Neural progenitor cell (in vitro differentiated cells): ENCODE results near the gene RIPK4. TPM values are rescaled to one million over a fixed set of nuclear protein-coding genes. Genes with fewer than 3 reads are reported as not detected.

Source experiments
- DNase-seq: peaks from one replicate; pipeline ENCODE4 v3.0.0-alpha.2; 2016; ENCODE audit warnings: low spot score
- H2AFZ ChIP-seq: fragments of 200-600 bp; sonication (generic); replicated peaks from 2 replicates; pipeline ENCODE4 v1.6.1; 2016; ENCODE audit warnings: antibody characterized with exemption
- H3F3A ChIP-seq: fragments of 200-600 bp; sonication (generic); 2 replicates; pipeline ENCODE4 v1.6.1; 2016; ENCODE audit warnings: antibody characterized with exemption, low read depth
- H3K27ac ChIP-seq: fragments of 200-600 bp; sonication (generic); 2 replicates; pipeline ENCODE4 v1.5.1; 2016; ENCODE audit warnings: mild to moderate bottlenecking
- H3K27me3 ChIP-seq: fragments of 200-600 bp; sonication (generic); 2 replicates; pipeline ENCODE4 v1.6.1; 2016; ENCODE audit warnings: mild to moderate bottlenecking, moderate library complexity
- H3K36me3 ChIP-seq: fragments of 200-600 bp; sonication (generic); 2 replicates; pipeline ENCODE4 v1.5.1; 2016
- H3K4me1 ChIP-seq: fragments of 200-600 bp; sonication (generic); 2 replicates; pipeline ENCODE4 v1.6.1; 2016; ENCODE audit warnings: mixed run types
- H3K4me2 ChIP-seq: fragments of 200-600 bp; sonication (generic); 2 replicates; pipeline ENCODE4 v1.6.1; 2016
- H3K4me3 ChIP-seq: fragments of 200-600 bp; sonication (generic); 2 replicates; pipeline ENCODE4 v1.5.1; 2016
- H3K79me2 ChIP-seq: fragments of 200-600 bp; sonication (generic); 2 replicates; pipeline ENCODE4 v1.6.1; 2016; ENCODE audit warnings: low read depth
- H3K9ac ChIP-seq: fragments of 200-600 bp; sonication (generic); 2 replicates; pipeline ENCODE4 v1.6.1; 2016
- H3K9me3 ChIP-seq: fragments of 200-600 bp; sonication (generic); 2 replicates; pipeline ENCODE4 v1.5.1; 2016; ENCODE audit warnings: low read depth
- H4K20me1 ChIP-seq: fragments of 200-600 bp; sonication (generic); 2 replicates; pipeline ENCODE4 v1.6.1; 2016; ENCODE audit warnings: low read depth
- H3K27ac Mint-ChIP-seq: 3 replicates; pipeline ENCODE4 v1.8.0; 2021; ENCODE audit warnings: mixed read lengths
- H3K27me3 Mint-ChIP-seq: 2 replicates; pipeline ENCODE4 v1.8.0; 2022; ENCODE audit warnings: low read depth, mild to moderate bottlenecking, inconsistent platforms, moderate library complexity, mixed read lengths; ENCODE audit not compliant: insufficient read depth
- H3K36me3 Mint-ChIP-seq: 3 replicates; pipeline ENCODE4 v1.8.0; 2021; ENCODE audit warnings: mixed read lengths
- H3K4me1 Mint-ChIP-seq: 3 replicates; pipeline ENCODE4 v1.8.0; 2021; ENCODE audit warnings: mixed read lengths
- H3K4me3 Mint-ChIP-seq: 3 replicates; pipeline ENCODE4 v1.8.0; 2021; ENCODE audit warnings: mild to moderate bottlenecking, moderate library complexity, mixed read lengths
- H3K9me3 Mint-ChIP-seq: 3 replicates; pipeline ENCODE4 v1.8.0; 2020; ENCODE audit warnings: mixed read lengths
- EZH2 ChIP-seq: fragments of 200-600 bp; sonication (generic); IDR thresholded peaks from 2 replicates; pipeline ENCODE4 v1.6.1; 2017; ENCODE audit warnings: antibody characterized with exemption, mild to moderate bottlenecking, moderate library complexity
- EZH2phosphoT487 ChIP-seq: fragments of 200-600 bp; sonication (generic); IDR thresholded peaks from 2 replicates; pipeline ENCODE4 v1.6.1; 2017; ENCODE audit warnings: antibody characterized with exemption
- total RNA-seq: library from RNA; depleted of rRNA; stranded (reverse); fragments of >200 nt; gene quantifications from 2 replicates; pipeline ENCODE4 v1.2.3, GENCODE V29; 2015; ENCODE audit warnings: low replicate concordance
- TF ChIP-seq, protein P1 (sequence below): fragments of 200-600 bp; sonication (generic); IDR thresholded peaks from 2 replicates; pipeline ENCODE4 v1.5.1; 2017; ENCODE audit warnings: antibody characterized with exemption, mild to moderate bottlenecking

Gene RIPK4
- total RNA-seq, 1 donor from 2014 or later: 1.3 TPM

DNA sequence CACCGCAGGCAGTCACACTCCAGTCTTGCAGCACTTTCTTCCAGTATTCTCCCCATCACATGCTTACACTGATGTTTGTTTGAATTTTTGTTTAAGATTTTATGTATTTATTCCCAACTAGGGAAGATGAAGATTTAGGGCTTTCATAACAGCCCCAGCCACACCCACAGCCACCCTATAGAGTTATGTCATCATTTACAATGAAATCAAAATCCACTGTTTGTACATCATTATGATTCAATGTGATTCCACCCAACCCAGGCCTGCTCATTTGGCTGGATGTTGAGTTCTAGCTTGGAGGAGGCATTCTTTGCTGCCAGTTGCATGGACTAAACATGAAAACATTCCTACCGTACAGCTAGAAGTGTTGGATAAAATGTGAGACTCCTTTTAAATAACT is 35.8 kb downstream of the RIPK4 start:
- no peak overlapping the region for H3K27ac Mint-ChIP-seq
- H3K4me2 ChIP-seq: no peak overlapping the region
- peaks cover 20% of the 10 kb centered on the region for H3K9me3 Mint-ChIP-seq
- H4K20me1 ChIP-seq: no peaks in the 10 kb centered on the region
- no peaks in the 10 kb centered on the region for H3K79me2 ChIP-seq
- H3K27ac ChIP-seq: no peak overlapping the region
- H3K4me1 ChIP-seq: no peaks in the 10 kb centered on the region
- peaks cover 11% of the 10 kb centered on the region for H3K27me3 Mint-ChIP-seq
- H3K9me3 ChIP-seq: no peaks in the 10 kb centered on the region
- peaks cover 20% of the 10 kb centered on the region for H3K4me1 Mint-ChIP-seq
- DNase-seq: no peak
- no peak overlapping the region for H3K4me3 ChIP-seq
- no peak overlapping the region for H3K9ac ChIP-seq
- H3K36me3 ChIP-seq: no peaks in the 10 kb centered on the region
- no peak overlapping the region for H3K4me3 Mint-ChIP-seq
- H2AFZ ChIP-seq: no peak overlapping the region
- no peaks in the 10 kb centered on the region for H3F3A ChIP-seq
- H3K36me3 Mint-ChIP-seq: peaks cover 5% of the 10 kb centered on the region
- no peak for TF ChIP-seq EZH2phosphoT487
- TF ChIP-seq, protein P1, sequence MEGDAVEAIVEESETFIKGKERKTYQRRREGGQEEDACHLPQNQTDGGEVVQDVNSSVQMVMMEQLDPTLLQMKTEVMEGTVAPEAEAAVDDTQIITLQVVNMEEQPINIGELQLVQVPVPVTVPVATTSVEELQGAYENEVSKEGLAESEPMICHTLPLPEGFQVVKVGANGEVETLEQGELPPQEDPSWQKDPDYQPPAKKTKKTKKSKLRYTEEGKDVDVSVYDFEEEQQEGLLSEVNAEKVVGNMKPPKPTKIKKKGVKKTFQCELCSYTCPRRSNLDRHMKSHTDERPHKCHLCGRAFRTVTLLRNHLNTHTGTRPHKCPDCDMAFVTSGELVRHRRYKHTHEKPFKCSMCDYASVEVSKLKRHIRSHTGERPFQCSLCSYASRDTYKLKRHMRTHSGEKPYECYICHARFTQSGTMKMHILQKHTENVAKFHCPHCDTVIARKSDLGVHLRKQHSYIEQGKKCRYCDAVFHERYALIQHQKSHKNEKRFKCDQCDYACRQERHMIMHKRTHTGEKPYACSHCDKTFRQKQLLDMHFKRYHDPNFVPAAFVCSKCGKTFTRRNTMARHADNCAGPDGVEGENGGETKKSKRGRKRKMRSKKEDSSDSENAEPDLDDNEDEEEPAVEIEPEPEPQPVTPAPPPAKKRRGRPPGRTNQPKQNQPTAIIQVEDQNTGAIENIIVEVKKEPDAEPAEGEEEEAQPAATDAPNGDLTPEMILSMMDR: no peak
- TF ChIP-seq EZH2: no peak
- peaks cover 7% of the 10 kb centered on the region for H3K27me3 ChIP-seq

DNA sequence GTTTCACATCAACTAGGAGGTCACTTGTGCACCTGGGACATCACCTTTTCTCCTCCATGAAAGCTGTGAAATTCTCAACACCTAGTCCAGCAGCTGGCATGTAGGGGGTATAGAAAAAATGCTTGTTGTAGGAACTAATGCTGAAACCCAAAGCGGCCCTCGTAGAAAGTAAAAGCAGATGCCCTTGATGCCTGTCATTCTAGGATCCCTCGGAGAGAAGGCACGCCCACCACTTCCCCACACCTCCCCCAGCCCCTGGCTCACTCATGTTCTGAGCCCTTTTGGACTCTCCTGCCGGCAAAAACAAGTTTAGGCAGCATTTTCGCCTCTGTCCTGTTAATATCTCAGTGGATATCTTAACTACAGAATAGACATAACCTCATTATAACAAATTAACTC is 36.5 kb downstream of the RIPK4 start:
- Mint-ChIP-seq H3K4me3 (no peak overlapping the region), H3K27ac (no peak overlapping the region), H3K4me1 (peaks cover 21% of the 10 kb centered on the region), H3K36me3 (peaks cover 2% of the 10 kb centered on the region), H3K9me3 (peaks cover 16% of the 10 kb centered on the region), H3K27me3 (peaks cover 7% of the 10 kb centered on the region)
- H3K9ac ChIP-seq: no peak overlapping the region
- no peak overlapping the region for H2AFZ ChIP-seq
- H3K27me3 ChIP-seq: peaks cover 15% of the 10 kb centered on the region
- no peak overlapping the region for H3K4me3 ChIP-seq
- H3K4me2 ChIP-seq: no peak overlapping the region
- no peak overlapping the region for H3K27ac ChIP-seq
- no peaks in the 10 kb centered on the region for H3K79me2 ChIP-seq
- H3K9me3 ChIP-seq: no peaks in the 10 kb centered on the region
- peaks cover 4% of the 10 kb centered on the region for H3K4me1 ChIP-seq
- no peaks in the 10 kb centered on the region for H3K36me3 ChIP-seq
- TF ChIP-seq EZH2 (no peak), EZH2phosphoT487 (no peak)
- TF ChIP-seq, protein P1: no peak
- no peak for DNase-seq
- no peaks in the 10 kb centered on the region for H3F3A ChIP-seq
- H4K20me1 ChIP-seq: no peaks in the 10 kb centered on the region

DNA sequence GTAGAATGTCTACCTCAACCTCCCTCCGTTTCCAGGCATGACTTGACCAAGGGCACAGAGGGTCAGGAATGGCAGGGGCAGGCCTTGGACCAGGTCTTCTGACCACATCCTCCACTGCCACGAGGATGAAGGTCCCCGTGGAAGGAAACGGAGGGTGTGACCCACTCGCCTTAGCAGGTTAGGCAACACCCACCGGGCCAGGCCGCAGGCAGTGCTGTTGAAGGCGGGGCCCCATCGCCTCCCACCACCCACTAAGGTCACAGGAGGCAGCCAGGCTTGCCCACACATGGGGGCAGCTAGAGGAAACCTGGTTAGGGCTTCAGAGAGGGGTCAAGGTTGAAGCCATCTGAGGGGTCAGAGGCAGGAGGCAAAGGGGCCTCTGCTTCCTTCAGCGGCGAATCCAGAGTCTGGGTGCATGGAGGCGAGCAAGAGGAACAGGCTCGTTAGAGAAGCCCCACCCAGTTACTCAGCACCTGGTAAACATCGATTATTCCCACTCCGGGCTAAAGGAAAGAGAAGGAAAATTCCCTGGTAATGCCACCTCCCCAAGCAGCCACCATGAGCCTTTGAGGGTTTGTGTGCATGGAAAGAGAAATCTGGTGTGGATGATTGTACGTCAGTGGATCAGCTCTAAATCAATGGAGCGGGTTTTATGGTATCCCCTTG is 37.0 kb downstream of the RIPK4 start:
- H3K79me2 ChIP-seq: no peaks in the 10 kb centered on the region
- H3K27ac ChIP-seq: no peak overlapping the region
- no peaks in the 10 kb centered on the region for H3K36me3 ChIP-seq
- H3K4me1 ChIP-seq: peaks cover 4% of the 10 kb centered on the region
- TF ChIP-seq EZH2 (no peak), EZH2phosphoT487 (no peak)
- TF ChIP-seq, protein P1: no peak
- H3F3A ChIP-seq: no peaks in the 10 kb centered on the region
- Mint-ChIP-seq H3K4me1 (peaks cover 23% of the 10 kb centered on the region), H3K36me3 (peaks cover 2% of the 10 kb centered on the region), H3K9me3 (peaks cover 16% of the 10 kb centered on the region), H3K4me3 (no peak overlapping the region), H3K27me3 (peaks cover 6% of the 10 kb centered on the region), H3K27ac (no peak overlapping the region)
- no peaks in the 10 kb centered on the region for H3K9me3 ChIP-seq
- H3K4me2 ChIP-seq: no peak overlapping the region
- no peak overlapping the region for H3K4me3 ChIP-seq
- H3K27me3 ChIP-seq: peaks cover 20% of the 10 kb centered on the region
- H2AFZ ChIP-seq: no peak overlapping the region
- no peak overlapping the region for H3K9ac ChIP-seq
- DNase-seq: no peak
- no peaks in the 10 kb centered on the region for H4K20me1 ChIP-seq
